Measurements from ENCODE around the gene STIM1. TPM values are rescaled to one million over a fixed set of nuclear protein-coding genes. Genes with fewer than 3 reads are reported as not detected.

STIM1 gene
- total RNA-seq, 1 donor from 2014 or later = 60.8 TPM

DNA sequence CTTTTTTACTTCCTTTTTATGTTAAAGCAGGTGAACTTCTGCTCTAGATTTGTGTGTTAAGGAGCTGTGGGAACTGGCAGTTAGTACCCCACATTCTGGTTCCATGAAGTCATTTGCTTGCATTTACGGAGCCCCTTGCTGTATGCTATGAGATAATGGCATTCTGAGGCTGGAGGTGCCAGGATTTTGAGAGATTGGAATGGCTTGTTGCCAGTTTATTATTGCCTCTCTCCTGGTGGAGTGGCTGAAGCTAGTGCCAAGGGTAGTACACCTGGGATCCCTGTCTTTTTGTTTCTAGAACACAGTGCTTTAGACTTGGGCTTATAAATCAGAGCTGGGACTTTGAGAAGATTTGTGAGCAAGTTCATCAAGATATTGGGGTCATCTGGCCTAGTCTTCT lies 73.8 kb downstream of the STIM1 start:
- Histone ChIP-seq H3K27me3 (ENCODE audit: control insufficient read depth, insufficient read depth, low read length) (no peaks in the 10 kb centered on the region), H3K4me3 (ENCODE audit: low read depth, low read length) (no peak overlapping the region), H3K36me3 (ENCODE audit: control insufficient read depth, insufficient read depth, low read length) (no peaks in the 10 kb centered on the region)
- TF ChIP-seq, protein P1, sequence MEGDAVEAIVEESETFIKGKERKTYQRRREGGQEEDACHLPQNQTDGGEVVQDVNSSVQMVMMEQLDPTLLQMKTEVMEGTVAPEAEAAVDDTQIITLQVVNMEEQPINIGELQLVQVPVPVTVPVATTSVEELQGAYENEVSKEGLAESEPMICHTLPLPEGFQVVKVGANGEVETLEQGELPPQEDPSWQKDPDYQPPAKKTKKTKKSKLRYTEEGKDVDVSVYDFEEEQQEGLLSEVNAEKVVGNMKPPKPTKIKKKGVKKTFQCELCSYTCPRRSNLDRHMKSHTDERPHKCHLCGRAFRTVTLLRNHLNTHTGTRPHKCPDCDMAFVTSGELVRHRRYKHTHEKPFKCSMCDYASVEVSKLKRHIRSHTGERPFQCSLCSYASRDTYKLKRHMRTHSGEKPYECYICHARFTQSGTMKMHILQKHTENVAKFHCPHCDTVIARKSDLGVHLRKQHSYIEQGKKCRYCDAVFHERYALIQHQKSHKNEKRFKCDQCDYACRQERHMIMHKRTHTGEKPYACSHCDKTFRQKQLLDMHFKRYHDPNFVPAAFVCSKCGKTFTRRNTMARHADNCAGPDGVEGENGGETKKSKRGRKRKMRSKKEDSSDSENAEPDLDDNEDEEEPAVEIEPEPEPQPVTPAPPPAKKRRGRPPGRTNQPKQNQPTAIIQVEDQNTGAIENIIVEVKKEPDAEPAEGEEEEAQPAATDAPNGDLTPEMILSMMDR (IDR thresholded peaks at IDR 0.05; ENCODE audit: insufficient read depth, low read length, severe bottlenecking) = no peak
- no peak for DNase-seq (ENCODE audit: low read depth)
- FAIRE-seq = no peak

DNA sequence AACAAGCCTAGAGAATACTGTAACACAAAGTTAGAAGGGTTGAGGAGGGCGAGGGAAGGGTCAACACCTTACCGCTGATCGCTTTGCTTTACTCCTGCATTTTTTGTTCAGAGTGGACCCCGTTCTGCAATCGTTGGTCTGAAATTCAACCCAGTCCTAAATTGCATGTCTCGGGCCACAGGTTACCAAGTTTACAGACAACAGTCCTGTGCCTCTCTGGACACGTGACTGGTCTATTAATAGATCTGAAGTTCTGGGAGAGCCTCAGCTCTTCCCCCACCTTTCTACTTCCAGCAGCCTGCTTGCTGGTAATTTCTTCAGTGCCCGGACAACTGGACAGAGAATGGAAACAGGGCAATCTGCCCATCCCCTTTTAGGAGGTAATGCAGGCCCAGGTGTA lies 74.2 kb downstream of the STIM1 start:
- FAIRE-seq = no peak
- no peak for DNase-seq (ENCODE audit: low read depth)
- TF ChIP-seq, protein P1 (IDR thresholded peaks at IDR 0.05; ENCODE audit: insufficient read depth, low read length, severe bottlenecking) = no peak
- Histone ChIP-seq H3K4me3 (ENCODE audit: low read depth, low read length) (no peak overlapping the region), H3K27me3 (ENCODE audit: control insufficient read depth, insufficient read depth, low read length) (no peaks in the 10 kb centered on the region), H3K36me3 (ENCODE audit: control insufficient read depth, insufficient read depth, low read length) (no peaks in the 10 kb centered on the region)

DNA sequence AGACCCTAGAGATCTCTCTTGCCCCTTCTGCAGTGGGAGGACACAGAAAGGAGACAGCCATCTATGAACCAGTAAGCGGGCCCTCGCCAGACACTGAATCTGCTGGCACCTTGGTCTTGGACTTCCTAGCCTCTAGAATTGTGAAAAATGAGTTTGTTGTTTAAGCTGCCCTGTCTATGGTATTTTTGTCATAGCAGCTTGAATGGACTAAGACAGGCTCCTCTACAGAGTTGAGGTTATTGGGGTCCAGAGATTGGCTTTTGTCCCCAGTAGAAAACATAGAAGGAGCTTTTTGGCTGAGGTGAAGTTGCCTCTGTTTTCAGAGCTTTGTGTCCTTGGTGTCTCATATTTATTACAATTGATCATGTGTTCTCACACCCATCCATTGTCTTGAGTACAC lies 77.2 kb downstream of the STIM1 start:
- Histone ChIP-seq H3K4me3 (ENCODE audit: low read depth, low read length) (no peak overlapping the region), H3K36me3 (ENCODE audit: control insufficient read depth, insufficient read depth, low read length) (no peaks in the 10 kb centered on the region), H3K27me3 (ENCODE audit: control insufficient read depth, insufficient read depth, low read length) (no peaks in the 10 kb centered on the region)
- DNase-seq (ENCODE audit: low read depth) (no peak), FAIRE-seq (no peak)
- TF ChIP-seq, protein P1 (IDR thresholded peaks at IDR 0.05; ENCODE audit: insufficient read depth, low read length, severe bottlenecking) = no peak

DNA sequence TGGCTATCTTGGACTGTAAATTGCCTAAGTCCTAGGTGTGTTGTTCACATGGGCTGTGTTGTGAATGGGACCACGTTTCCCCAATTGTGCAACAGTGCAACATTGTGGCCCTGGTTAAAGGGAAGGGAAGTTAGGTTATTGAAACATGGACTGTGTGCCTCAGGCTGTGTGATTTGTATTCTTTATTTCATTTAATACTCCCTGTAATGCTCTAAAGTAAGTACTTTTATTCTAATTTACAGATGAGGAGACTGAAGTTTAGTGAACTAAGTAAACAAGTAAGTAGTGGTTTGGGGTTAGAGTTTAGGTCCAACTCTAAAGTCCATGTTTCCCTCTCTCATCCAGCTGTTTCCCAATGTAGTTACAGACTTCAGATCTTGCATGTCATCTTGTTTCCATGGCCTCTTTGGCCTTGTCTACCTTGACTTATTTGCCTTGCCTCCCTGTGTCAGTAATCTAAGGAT lies 77.7 kb downstream of the STIM1 start:
- DNase-seq (ENCODE audit: low read depth) = no peak
- TF ChIP-seq, protein P1 (IDR thresholded peaks at IDR 0.05; ENCODE audit: insufficient read depth, low read length, severe bottlenecking) = no peak
- Histone ChIP-seq H3K36me3 (ENCODE audit: control insufficient read depth, insufficient read depth, low read length) (no peaks in the 10 kb centered on the region), H3K27me3 (ENCODE audit: control insufficient read depth, insufficient read depth, low read length) (no peaks in the 10 kb centered on the region), H3K4me3 (ENCODE audit: low read depth, low read length) (no peak overlapping the region)
- no peak for FAIRE-seq

DNA sequence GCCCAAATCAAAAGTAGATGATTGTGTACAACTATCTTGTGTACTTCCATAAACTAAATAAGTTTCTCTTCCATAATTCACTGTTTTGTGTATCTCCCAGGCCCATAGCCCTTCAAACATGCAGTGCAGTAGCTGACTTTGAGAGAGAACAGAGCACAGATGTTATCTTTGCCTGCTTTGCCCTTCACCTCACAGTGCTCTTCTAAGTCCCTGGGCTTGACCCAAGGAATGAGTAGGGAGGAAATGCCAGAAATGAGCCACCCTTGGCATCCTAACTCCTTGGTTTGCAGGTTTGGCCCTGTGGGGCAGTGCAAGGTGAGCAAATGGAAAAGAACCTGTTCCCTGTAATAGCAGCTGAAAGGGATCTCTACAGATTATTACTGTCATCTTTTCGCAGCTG lies 79.2 kb downstream of the STIM1 start:
- TF ChIP-seq, protein P1 (IDR thresholded peaks at IDR 0.05; ENCODE audit: insufficient read depth, low read length, severe bottlenecking) = no peak

DNA sequence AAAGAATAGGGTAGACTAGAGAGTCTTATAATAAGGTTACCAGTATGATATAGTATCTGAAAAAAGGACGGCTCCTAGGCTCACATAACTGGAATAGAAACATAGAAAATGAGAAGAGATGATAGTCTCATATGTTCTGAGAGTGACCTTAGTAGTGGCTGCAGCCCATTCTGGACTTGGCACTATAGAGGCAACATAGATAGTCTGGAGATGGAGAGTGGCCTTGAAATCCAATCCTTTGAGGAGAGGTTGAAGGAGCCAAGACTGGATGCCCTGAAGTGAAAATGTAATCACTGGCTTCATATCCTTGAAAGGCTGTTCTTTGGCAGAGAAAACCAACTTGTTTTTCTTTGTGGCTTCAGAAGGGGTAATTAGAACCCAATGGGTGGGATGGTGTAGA lies 81.1 kb downstream of the STIM1 start:
- Histone ChIP-seq H3K27me3 (ENCODE audit: control insufficient read depth, insufficient read depth, low read length) (no peaks in the 10 kb centered on the region), H3K4me3 (ENCODE audit: low read depth, low read length) (no peak overlapping the region), H3K36me3 (ENCODE audit: control insufficient read depth, insufficient read depth, low read length) (no peaks in the 10 kb centered on the region)
- FAIRE-seq (no peak), DNase-seq (ENCODE audit: low read depth) (no peak)
- TF ChIP-seq, protein P1 (IDR thresholded peaks at IDR 0.05; ENCODE audit: insufficient read depth, low read length, severe bottlenecking) = no peak

More for the DNA sequence above, 79.2 kb downstream of the STIM1 start:
- Histone ChIP-seq H3K27me3 (ENCODE audit: control insufficient read depth, insufficient read depth, low read length) (no peaks in the 10 kb centered on the region), H3K4me3 (ENCODE audit: low read depth, low read length) (no peak overlapping the region), H3K36me3 (ENCODE audit: control insufficient read depth, insufficient read depth, low read length) (no peaks in the 10 kb centered on the region)
- DNase-seq (ENCODE audit: low read depth) = no peak
- FAIRE-seq = no peak

Data from bronchial epithelial cell (primary cell).